WI38 (cell line): ENCODE data around the gene SSUH2.
A peak's percentile ranks its signal among the peaks of the same experiment; 100 is the strongest.

Experiments
- H3K4me3 ChIP-seq: 2 replicates; pipeline ENCODE4 v1.5.1; 2011; ENCODE audit warnings: low read depth, mild to moderate bottlenecking, control low read depth, low read length
- CTCF ChIP-seq: IDR thresholded peaks from 2 replicates; pipeline ENCODE4 v1.5.1; 2012; ENCODE audit warnings: low read depth, mild to moderate bottlenecking, control low read depth, low read length

Gene SSUH2

DNA sequence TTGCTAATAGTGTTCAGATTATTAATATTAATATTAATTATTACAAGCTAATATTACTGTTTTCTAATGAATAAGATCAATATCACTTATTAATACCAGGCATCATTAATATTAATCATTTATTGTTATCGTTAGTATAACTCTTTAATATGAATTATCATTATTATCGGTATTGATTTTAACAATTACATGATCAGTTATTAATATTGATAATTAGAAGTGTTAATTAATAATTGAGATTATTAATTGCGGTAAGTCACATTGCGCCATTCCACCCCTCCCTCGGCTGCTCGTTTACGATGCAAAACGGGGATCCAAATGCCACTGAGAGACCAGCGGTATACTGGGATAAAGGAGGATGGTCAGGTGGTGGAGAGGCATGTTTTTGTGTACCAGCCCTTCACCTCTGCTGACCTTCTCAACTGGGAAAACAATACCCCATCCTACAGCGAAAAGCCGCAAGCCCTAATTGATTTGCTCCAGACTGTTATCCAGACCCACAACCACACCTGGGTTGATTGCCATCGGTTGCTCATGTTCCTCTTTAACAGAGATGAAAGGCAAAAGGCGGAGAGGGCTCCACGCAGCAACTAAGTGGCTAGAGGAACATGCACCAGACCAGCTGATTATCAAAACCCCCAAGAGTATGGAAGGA is 28.6 kb upstream of the SSUH2 start:
- TF ChIP-seq CTCF, result no peak
- no peak overlapping the region for H3K4me3 ChIP-seq

DNA sequence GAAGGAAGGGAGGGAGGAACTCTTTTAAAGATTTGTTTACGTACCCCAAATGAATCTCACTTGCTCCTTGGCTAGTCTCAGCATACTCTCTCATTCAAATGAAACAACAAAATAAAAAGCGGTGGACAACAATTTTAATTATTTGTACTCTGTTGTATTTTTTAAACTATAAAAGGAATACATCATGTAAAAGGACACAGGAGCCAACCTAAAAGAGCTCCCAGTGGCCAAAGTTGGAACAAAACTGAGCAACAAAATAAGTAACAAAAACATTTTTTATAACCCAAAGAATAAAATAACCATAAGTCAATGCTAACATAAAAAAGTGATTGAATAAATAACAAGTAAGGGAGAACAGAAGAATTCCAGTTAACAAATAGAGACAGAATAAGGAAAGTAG is 24.4 kb upstream of the SSUH2 start:
- TF ChIP-seq CTCF, result no peak
- no peak overlapping the region for H3K4me3 ChIP-seq

DNA sequence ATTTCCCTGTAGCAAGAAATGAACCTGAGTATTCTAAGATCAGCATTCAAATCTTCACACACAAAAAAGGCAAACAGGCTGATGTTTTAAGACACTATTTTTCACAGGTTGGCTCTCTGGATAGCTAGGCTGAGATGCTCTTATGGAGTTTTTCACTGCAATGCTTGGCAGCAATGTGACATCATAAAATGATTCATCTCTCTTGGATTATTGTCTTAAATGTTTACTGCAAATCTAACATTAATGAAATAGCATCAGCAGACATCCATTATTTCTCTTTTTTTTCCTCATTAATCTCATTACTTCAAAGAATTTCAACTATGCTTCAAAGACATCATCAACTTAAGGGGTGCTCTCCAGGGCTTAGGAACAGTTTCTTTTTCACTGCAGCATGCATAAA is 23.6 kb upstream of the SSUH2 start:
- no peak for TF ChIP-seq CTCF
- H3K4me3 ChIP-seq, result no peak overlapping the region

DNA sequence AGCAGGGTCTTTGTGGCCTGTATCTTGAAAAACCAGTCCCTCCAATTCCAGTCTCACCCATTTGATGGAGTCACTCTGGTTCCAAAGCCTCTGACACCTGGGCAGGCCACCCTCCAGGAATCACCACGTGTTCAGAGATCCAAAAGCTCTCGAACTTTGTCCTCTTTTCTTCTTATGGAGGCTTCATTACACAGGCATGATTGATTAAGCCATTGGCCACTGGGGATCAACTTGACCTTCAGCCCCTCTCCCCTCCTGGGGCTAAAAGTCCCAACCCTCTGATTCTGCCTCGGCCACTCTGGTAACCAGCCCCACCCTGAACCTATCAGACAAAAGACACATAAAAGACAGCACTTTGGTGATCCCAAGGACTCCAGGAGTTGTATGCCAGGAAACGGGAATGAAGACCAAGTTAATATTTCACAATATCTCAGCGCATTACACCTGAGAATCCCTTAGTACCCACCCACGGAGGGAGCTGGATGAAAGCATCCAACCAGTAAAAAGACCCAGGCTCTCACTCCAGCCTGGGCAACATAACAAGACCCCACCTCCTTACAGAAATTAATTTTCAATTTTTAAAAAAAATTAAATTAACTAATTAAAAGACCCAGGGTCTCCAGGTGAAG is 23.0 kb upstream of the SSUH2 start:
- TF ChIP-seq CTCF, result no peak
- no peak overlapping the region for H3K4me3 ChIP-seq

GRCh38 chr3:8665407-8665896 is 20.9 kb upstream of the SSUH2 start:
- H3K4me3 ChIP-seq, result no peak overlapping the region
- TF ChIP-seq CTCF, result no peak

DNA sequence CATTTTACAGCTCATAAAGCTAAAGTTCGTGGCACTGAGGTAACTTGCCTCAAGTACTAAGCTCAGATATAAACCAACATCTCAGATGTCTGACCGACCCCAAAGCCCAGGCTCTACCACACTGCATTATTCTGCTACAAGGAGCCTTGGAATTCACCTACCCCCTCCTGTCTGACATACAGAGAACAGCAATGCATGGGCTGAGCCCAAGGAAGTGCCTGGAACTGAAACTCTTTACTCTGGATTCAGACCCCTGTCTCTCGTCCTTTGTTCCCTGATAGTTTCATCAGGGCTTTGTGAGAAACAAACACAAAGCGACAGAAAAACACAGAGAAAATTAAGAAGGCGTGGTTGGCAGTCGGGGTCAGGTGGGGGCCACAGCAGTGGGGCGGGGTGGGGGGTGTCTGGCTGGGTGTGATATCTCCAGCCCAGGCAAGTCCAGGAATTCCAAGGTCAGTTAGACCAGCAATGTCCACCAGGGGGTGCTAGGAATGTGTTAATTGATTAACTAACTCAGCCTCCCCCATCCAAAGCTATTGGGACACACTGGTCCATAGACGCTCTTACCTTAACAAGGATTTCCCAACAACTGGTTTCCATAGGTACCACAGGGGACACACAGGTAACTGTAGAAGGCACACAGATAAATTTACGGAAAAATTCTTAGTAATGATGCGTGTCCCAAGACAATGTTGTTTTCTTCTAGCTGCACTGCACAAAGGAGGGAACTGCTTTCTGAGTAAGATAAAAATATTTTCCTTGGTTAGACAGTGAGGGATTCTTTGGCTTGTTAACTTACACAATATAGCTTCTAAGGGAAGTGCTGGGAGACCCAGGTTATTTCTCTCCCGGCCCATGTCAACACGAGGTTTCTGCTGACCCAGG is 18.8 kb upstream of the SSUH2 start:
- H3K4me3 ChIP-seq, result no peak overlapping the region
- peak; percentile 46 for TF ChIP-seq CTCF
